Activated T-helper 1 cell treated with anti-CD3 and anti-CD28 coated beads, Interleukin-2, amount 50 U/mL, for 16 hours (primary cell): Measurements from ENCODE around the gene CARD8.

Experiments
- DNase-seq, 2 donors: peaks; one replicate each; pipeline ENCODE4 v3.0.0-alpha.2; 2020; ENCODE audit warnings: low read depth in 1 of 2, low spot score in 1 of 2

The CARD8 gene

DNA sequence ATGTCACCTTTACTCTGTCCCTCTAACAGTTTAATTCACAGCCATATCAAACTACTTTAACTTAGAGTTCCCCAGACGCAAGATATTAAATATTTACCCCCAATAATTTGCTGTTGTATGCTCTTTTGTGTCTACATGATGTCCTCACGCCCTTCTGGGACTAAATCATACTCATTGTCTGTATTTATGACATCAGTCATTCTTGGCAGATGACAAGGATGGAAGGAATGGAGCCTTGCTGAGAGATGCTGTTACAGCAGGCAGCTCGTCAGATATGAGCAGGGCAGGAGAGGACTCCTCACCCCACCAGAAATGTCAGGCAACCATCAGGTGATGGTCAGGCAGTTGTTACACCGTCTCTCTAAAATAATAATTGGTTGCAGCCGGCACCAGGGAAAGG lies 41.8 kb downstream of the CARD8 start:
- no peak for DNase-seq

- no peak for DNase-seq
Observed at GRCh38 chr19:48210005-48210404, 45.7 kb downstream of the CARD8 start.

DNA sequence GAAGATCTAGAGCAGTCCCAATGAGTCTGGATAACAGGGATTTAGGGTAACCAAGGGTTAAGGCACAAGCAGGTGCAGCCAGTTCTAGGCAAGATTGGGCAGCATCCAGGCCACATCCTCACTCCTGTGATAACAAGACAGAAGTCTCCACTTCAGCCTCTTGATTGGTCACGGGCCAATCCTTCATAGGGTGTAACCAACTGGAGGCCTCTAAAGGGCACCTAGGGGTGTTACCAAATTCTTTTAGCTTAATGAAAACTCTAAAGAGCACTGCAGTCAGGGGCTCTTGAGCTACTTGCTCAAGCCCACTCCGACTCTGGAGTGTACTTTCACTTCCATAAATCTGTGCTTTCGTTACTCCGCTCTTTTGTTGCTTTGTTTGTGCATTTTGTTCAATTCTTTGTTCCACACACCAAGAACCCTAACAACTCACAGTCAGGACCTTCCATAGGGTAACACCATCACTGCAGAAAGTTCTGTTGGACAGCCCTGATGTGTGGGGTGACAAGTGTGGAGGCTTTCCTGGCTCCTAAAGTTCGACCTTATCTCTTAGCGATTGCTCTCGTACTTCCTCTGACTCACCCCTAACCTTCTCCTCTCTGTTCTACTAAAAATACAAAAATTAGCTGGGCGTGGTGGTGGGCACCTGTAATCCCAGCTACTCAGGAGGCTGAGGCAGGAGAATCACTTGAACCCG lies 49.2 kb downstream of the CARD8 start:
- DNase-seq: no peak

GRCh38 chr19:48203794-48204628 lies 51.7 kb downstream of the CARD8 start:
- DNase-seq: peak; percentile 79 to 84

GRCh38 chr19:48203222-48203793 lies 52.4 kb downstream of the CARD8 start:
- DNase-seq: no peak

GRCh38 chr19:48196933-48197665 lies 58.6 kb downstream of the CARD8 start:
- DNase-seq: no peak

GRCh38 chr19:48196321-48196763 lies 59.4 kb downstream of the CARD8 start:
- no peak for DNase-seq

DNA sequence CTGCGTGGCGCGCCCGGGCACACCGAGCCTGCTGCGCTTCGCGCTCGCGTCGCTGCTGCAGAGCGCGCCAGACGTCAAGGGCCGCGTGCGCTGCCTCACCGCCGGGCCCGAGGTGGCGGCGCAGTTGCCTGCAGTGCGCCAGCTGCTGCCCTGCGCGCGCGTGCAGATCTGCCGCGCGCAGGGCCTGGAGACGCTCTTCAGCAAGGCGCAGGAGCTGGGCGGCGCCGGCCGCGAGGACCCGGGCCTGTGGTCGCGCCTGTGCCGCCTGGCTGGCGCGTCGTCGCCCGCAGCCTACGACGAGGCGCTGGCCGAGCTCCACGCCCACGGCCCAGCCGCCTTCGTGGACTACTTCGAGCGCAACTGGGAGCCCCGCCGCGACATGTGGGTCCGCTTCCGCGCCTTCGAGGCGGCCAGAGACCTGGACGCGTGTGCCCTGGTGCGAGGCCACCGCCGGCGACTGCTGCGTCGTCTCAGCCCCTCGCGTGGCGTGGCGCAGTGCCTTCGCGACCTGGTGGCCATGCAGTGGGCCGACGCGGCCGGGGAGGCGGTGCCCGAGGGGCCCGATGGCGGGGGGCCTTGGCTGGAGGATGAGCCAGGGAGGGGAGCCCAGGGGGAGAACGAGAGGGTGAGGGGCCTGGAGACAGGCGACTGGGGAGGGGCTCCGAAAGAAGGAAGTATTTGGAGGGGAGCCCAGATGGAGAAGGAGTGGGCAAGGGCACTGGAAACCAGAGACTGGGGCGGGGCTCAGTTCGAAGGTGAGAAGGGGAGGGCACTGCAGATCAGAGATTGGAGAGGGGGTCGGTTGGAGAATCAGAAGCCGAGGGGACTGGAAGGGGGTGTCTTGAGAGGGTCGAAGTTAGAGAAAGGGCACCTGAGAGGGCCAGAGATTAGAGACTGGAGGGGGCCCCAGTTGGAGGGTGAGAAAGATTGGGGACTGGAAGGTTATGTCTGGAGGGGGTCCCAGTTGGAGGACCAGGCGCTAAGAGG lies 60.6 kb downstream of the CARD8 start:
- no peak for DNase-seq

- DNase-seq: no peak
Observed at GRCh38 chr19:48194041-48194843, 61.5 kb downstream of the CARD8 start.

DNA sequence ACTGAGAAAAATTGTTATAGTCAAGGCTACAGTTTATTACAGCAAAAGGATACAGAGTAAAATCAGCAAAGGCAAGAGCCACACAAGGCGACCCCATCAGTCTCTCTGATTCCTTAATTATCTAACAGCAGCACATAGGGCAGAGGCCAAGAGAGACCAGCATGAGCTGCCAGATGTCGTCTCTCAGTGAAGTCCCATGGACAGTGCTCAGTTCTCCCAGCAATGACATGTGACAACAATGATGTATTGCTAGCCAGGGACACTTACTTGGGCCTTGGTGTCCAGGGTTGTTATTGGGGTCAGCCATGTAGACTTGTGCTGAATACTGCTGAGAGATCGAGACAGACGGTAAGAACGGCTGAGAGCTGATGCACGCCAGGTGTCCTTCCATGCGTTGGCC lies 63.0 kb downstream of the CARD8 start:
- DNase-seq: no peak

- DNase-seq: no peak
Observed at GRCh38 chr19:48190885-48191284, 64.8 kb downstream of the CARD8 start.

GRCh38 chr19:48190288-48190884 lies 65.3 kb downstream of the CARD8 start:
- DNase-seq: peak; percentile 22 to 52

- DNase-seq: no peak
Observed at GRCh38 chr19:48186541-48186991, 69.1 kb downstream of the CARD8 start.

DNA sequence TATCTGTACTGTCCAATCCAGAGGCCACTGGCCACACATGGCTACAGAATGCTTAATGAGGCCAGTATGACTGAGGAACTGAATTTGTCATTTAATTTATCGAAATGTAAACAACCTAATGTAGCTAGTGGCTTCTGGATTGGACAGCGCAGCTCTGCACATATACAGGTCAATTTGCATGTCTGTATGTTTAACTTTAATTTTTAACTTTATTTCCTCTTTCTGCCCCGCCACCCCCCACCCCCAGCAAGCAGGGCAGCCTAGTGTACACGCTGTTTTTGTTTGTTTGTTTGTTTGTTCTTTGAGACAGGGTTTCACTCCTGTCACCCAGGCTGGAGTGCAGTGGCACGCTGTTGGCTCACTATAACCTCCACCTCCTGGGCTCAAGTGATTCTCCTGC lies 69.7 kb downstream of the CARD8 start:
- DNase-seq: no peak

GRCh38 chr19:48183356-48183755 lies 72.4 kb downstream of the CARD8 start:
- DNase-seq: no peak

DNA sequence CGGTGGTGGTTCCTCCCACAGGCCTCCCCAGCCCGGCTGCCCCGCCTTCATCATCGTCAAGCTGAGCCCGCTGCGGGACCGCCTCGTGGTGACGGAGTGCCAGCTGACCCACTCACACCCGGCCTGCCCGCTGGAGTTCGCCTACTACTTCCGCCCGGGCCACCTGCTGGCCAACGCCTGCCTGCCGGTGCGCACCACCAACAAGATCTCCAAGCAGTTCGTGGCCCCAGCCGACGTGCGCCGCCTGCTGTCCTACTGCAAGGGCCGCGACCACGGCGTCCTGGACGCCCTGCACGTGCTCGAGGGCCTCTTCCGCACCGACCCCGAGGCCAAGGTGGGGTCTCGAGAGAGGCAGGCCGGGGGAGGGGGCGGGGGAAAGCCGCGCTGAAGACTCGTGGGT lies 73.3 kb downstream of the CARD8 start:
- DNase-seq: no peak

DNA sequence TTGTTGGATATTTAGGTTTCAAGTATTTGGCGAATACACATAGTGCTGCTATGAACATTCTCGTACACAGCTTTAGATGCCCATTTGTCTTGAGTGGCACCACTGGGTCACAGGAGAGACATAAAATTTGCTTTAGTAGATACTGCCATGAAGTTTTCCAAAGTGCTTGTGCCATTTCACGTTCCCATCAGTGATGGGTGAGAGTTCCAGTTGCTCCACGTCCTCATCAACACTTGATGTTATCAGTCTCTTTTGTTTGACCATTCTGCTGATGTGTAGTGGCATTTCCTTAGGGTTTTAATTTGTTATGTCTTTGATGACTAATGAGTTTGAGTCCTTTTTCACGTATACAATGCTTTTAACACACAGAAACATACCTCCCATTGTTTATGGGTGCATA lies 74.2 kb downstream of the CARD8 start:
- DNase-seq: no peak

DNA sequence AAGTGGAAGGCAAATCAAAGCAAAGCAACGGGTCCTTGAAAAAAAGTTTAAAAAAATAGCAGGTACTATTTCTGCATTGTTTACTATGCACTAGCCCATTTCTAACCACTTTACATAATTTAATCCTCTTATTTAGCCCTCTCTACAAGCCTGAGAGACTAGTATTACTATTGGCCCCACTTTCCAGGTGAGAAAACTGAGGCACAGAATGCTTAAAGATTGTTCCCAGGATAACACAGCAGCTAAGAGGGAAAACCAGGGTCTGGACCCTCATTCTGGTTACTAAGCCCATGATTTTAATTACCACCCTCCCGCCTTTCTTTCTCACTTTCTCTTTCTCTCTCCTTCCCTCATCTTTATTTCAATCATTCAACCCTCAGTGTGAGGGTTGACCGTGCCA lies 79.5 kb downstream of the CARD8 start:
- DNase-seq: no peak

- no peak for DNase-seq
Observed at GRCh38 chr19:48175578-48175977, 80.1 kb downstream of the CARD8 start.
